Measurements from ENCODE around the gene TPCN2.
A peak's percentile ranks its signal among the peaks of the same experiment; 100 is the strongest.

TPCN2 gene

GRCh38 chr11:69115586-69116560 is 67.1 kb downstream of the TPCN2 start:
- H3K27ac ChIP-seq: no peak overlapping the region
- no peak for DNase-seq

GRCh38 chr11:69116671-69117070 is 67.9 kb downstream of the TPCN2 start:
- no peak for TF ChIP-seq CTCF (IDR thresholded peaks at IDR 0.05; ENCODE audit: low read depth, low read length)
- no peak overlapping the region for H3K27ac ChIP-seq

More at GRCh38 chr11:69115586-69116560, 67.1 kb downstream of the TPCN2 start:
- H3K4me3 ChIP-seq (ENCODE audit: low read depth, low read length): peak overlapping the region; percentile 30
- H3K27me3 ChIP-seq (ENCODE audit: insufficient read depth, low read depth, severe bottlenecking): no peaks in the 10 kb centered on the region
- TF ChIP-seq CTCF (IDR thresholded peaks at IDR 0.05; ENCODE audit: low read depth, low read length): no peak
- no peaks in the 10 kb centered on the region for H3K36me3 ChIP-seq
- H3K9me3 ChIP-seq (ENCODE audit: severe bottlenecking): peaks cover 4% of the 10 kb centered on the region

GRCh38 chr11:69119190-69119589 is 70.5 kb downstream of the TPCN2 start:
- Histone ChIP-seq H3K27ac (no peak overlapping the region), H3K27me3 (ENCODE audit: insufficient read depth, low read depth, severe bottlenecking) (no peaks in the 10 kb centered on the region), H3K36me3 (no peaks in the 10 kb centered on the region), H3K9me3 (ENCODE audit: severe bottlenecking) (peaks cover 4% of the 10 kb centered on the region), H3K4me3 (ENCODE audit: low read depth, low read length) (no peak overlapping the region)
- no peak for TF ChIP-seq CTCF (IDR thresholded peaks at IDR 0.05; ENCODE audit: low read depth, low read length)
- no peak for DNase-seq

More at GRCh38 chr11:69116671-69117070, 67.9 kb downstream of the TPCN2 start:
- no peak for DNase-seq
- Histone ChIP-seq H3K27me3 (ENCODE audit: insufficient read depth, low read depth, severe bottlenecking) (no peaks in the 10 kb centered on the region), H3K9me3 (ENCODE audit: severe bottlenecking) (peaks cover 4% of the 10 kb centered on the region), H3K4me3 (ENCODE audit: low read depth, low read length) (no peak overlapping the region), H3K36me3 (no peaks in the 10 kb centered on the region)

- Histone ChIP-seq H3K4me3 (ENCODE audit: low read depth, low read length) (no peak overlapping the region), H3K27me3 (ENCODE audit: insufficient read depth, low read depth, severe bottlenecking) (no peaks in the 10 kb centered on the region), H3K9me3 (ENCODE audit: severe bottlenecking) (peaks cover 4% of the 10 kb centered on the region), H3K36me3 (no peaks in the 10 kb centered on the region), H3K27ac (no peak overlapping the region)
- DNase-seq: no peak
- no peak for TF ChIP-seq CTCF (IDR thresholded peaks at IDR 0.05; ENCODE audit: low read depth, low read length)
These were observed 71.6 kb downstream of the TPCN2 start for GRCh38 chr11:69120096-69120875.

- H3K27me3 ChIP-seq (ENCODE audit: insufficient read depth, low read depth, severe bottlenecking): no peaks in the 10 kb centered on the region
- no peaks in the 10 kb centered on the region for H3K36me3 ChIP-seq
- peaks cover 4% of the 10 kb centered on the region for H3K9me3 ChIP-seq (ENCODE audit: severe bottlenecking)
- TF ChIP-seq CTCF (IDR thresholded peaks at IDR 0.05; ENCODE audit: low read depth, low read length): no peak
- no peak for DNase-seq
- H3K27ac ChIP-seq: no peak overlapping the region
- H3K4me3 ChIP-seq (ENCODE audit: low read depth, low read length): no peak overlapping the region
These were observed 72.3 kb downstream of the TPCN2 start for GRCh38 chr11:69121021-69121420.
